ENCODE data around the gene CRELD1.

DNA sequence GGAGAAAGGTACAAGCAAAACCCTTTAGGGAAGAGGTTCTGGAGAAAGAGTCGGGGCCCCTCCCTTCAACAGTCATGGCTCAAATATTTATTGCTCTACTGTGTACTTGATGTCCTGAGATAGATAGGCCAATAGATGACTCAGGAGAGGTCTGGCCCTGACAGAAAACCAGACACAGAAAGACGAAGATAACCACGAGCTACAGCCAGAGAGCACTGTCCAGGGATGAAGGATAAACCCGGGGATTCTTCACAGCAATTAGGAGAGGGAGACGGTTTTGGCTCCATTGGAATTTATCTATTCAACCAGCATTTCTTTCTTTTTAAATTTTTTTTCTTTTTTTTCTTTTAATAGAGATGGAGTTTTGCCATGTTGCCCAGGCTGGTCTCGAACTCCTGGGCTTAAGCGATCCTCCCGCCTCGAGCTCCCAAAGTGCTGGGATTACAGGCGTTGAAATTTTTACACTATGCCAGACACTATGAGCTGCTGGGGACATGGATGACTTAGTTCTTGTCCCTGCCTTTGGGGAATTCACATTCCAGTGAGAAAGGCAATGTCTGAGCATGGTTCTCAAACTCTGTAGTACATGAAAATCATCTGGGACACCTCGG lies 49.0 kb upstream of the CRELD1 start:
- TF ChIP-seq, protein P1, sequence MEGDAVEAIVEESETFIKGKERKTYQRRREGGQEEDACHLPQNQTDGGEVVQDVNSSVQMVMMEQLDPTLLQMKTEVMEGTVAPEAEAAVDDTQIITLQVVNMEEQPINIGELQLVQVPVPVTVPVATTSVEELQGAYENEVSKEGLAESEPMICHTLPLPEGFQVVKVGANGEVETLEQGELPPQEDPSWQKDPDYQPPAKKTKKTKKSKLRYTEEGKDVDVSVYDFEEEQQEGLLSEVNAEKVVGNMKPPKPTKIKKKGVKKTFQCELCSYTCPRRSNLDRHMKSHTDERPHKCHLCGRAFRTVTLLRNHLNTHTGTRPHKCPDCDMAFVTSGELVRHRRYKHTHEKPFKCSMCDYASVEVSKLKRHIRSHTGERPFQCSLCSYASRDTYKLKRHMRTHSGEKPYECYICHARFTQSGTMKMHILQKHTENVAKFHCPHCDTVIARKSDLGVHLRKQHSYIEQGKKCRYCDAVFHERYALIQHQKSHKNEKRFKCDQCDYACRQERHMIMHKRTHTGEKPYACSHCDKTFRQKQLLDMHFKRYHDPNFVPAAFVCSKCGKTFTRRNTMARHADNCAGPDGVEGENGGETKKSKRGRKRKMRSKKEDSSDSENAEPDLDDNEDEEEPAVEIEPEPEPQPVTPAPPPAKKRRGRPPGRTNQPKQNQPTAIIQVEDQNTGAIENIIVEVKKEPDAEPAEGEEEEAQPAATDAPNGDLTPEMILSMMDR (IDR thresholded peaks at IDR 0.05; ENCODE audit: low read depth, low read length) = no peak
- no peak for TF ChIP-seq EZH2phosphoT487 (IDR thresholded peaks at IDR 0.05; ENCODE audit: low read depth)

Data from OCI-LY3 (cell line).